ENCODE results near the gene NDUFAF7. TPM values are rescaled to one million over a fixed set of nuclear protein-coding genes. Genes with fewer than 3 reads are reported as not detected.

The NDUFAF7 gene
- total RNA-seq, 1 experiment from 2014 or later = 103 TPM

DNA sequence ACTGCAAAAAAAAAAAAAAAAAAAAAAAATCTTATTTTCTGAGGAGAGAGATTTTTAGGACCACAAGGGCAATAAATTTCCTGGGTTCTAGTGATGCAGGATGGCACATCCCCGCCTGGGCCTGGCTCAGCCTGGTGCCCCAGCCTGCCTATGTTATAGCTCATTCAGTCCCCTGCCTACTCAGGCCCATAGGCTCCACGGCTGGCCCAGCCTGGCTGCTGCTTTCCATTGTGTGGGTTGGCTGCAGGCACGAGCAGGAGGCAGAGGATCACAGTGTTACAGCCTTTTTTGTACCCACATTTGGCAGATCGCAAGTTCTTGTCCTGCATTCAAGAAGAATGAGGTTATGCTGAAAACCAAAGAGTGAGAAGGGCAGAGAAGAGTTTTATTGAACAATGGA, 40.2 kb upstream of the NDUFAF7 start:
- no peaks in the 10 kb centered on the region for H3K23me2 ChIP-seq (ENCODE audit: insufficient read length, low read depth, low read length, poor library complexity, severe bottlenecking)
- peak overlapping the region; percentile 65 to 93 (median 85) for H3K27ac Mint-ChIP-seq
- H2AK5ac ChIP-seq (ENCODE audit: insufficient read length, low read length) = no peak overlapping the region
- no peak overlapping the region for H4K5ac ChIP-seq (ENCODE audit: insufficient read length, low read depth, low read length)
- peaks cover 0 to 5% (median 0%) of the 10 kb centered on the region in 3 experiments; a peak in 2 of 7 replicates for H3K36me3 Mint-ChIP-seq (ENCODE audit: insufficient read depth in 1 of 3, low read depth in 3 of 3)
- no peak overlapping the region for H3K4ac ChIP-seq (ENCODE audit: low read depth, low read length)
- H2AFZ ChIP-seq (ENCODE audit: low read length) = no peak overlapping the region
- no peak overlapping the region for H3K9ac ChIP-seq (ENCODE audit: extremely low read depth, insufficient read length, low read length)
- no peak overlapping the region for H3T11ph ChIP-seq (ENCODE audit: low read length)
- H3K27me3 Mint-ChIP-seq (ENCODE audit: low read depth) = no peaks in the 10 kb centered on the region
- H3K14ac ChIP-seq (ENCODE audit: insufficient read depth, low read length) = peak overlapping the region; percentile 22; the same call in 1 of the 2 replicates
- no peak overlapping the region for H4K8ac ChIP-seq (replicated peaks; ENCODE audit: insufficient read length, low read depth, low read length)
- no peak overlapping the region for H2BK5ac ChIP-seq (ENCODE audit: insufficient read length, low read length)
- peaks cover 12% of the 10 kb centered on the region; the same call in 1 of the 2 replicates for H3K4me1 ChIP-seq (ENCODE audit: insufficient read depth, low read length)
- H2BK120ac ChIP-seq (ENCODE audit: low read depth, low read length, poor library complexity, severe bottlenecking) = no peak overlapping the region
- H3K4me3 Mint-ChIP-seq = no peak overlapping the region
- H3K4me1 Mint-ChIP-seq = peaks cover 53% of the 10 kb centered on the region in 2 experiments
- no peak overlapping the region for H3K27ac ChIP-seq (ENCODE audit: insufficient read length, low read depth, low read length)
- H3K18ac ChIP-seq (ENCODE audit: insufficient read length, low read depth, low read length) = peak overlapping the region; percentile 19
- H3K27me3 ChIP-seq (ENCODE audit: insufficient read depth, low read length) = no peaks in the 10 kb centered on the region
- H3K56ac ChIP-seq (ENCODE audit: insufficient read length, low read depth, low read length) = no peak overlapping the region
- TF ChIP-seq, protein P1, sequence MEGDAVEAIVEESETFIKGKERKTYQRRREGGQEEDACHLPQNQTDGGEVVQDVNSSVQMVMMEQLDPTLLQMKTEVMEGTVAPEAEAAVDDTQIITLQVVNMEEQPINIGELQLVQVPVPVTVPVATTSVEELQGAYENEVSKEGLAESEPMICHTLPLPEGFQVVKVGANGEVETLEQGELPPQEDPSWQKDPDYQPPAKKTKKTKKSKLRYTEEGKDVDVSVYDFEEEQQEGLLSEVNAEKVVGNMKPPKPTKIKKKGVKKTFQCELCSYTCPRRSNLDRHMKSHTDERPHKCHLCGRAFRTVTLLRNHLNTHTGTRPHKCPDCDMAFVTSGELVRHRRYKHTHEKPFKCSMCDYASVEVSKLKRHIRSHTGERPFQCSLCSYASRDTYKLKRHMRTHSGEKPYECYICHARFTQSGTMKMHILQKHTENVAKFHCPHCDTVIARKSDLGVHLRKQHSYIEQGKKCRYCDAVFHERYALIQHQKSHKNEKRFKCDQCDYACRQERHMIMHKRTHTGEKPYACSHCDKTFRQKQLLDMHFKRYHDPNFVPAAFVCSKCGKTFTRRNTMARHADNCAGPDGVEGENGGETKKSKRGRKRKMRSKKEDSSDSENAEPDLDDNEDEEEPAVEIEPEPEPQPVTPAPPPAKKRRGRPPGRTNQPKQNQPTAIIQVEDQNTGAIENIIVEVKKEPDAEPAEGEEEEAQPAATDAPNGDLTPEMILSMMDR (conservative IDR thresholded peaks at IDR 0.05) = no peak
- WGBS (ENCODE audit: extremely low coverage, insufficient read length, low lambda C conversion rate) = no CpG with 5 or more reads among the region's 4 CpGs
- H2BK12ac ChIP-seq (ENCODE audit: insufficient read length, low read depth, low read length) = no peak overlapping the region
- no peaks in the 10 kb centered on the region for H4K20me1 ChIP-seq (ENCODE audit: control insufficient read depth, insufficient read depth, insufficient read length)
- no peaks in the 10 kb centered on the region for H3K9me3 Mint-ChIP-seq
- no peak overlapping the region for H2BK20ac ChIP-seq (ENCODE audit: low read depth, low read length, poor library complexity, severe bottlenecking)
- H3K79me2 ChIP-seq (ENCODE audit: insufficient read depth, low read length) = no peaks in the 10 kb centered on the region
- H3K23ac ChIP-seq (ENCODE audit: insufficient read length, low read depth, low read length) = no peak overlapping the region
- H3K4me2 ChIP-seq (ENCODE audit: insufficient read depth, insufficient read length, low read length) = no peak overlapping the region
- no peak overlapping the region for H2BK15ac ChIP-seq (ENCODE audit: low read depth, low read length)
- H3K79me1 ChIP-seq (ENCODE audit: insufficient read depth, low read depth, low read length, poor library complexity, severe bottlenecking) = no peaks in the 10 kb centered on the region
- no peaks in the 10 kb centered on the region for H3K9me3 ChIP-seq (ENCODE audit: control insufficient read depth, low read depth, low read length)
- no peak for DNase-seq
- no peak overlapping the region for H4K91ac ChIP-seq (ENCODE audit: insufficient read length, low read depth, low read length)

All from H9 (cell line).